Anterior cingulate cortex (tissue), 58 donors: ENCODE measurements around the gene ADAP2.
"Not testable (repeated sequence)": the region's sequence is repeated elsewhere in the genome, so short reads cannot be mapped to it uniquely, and the experiment has no call there.

ENCODE experiments used
- DNase-seq, 58 donors: peaks; one replicate each; lab custom pipeline; 2025; lab: John Stamatoyannopoulos, UW

Gene ADAP2

GRCh38 chr17:30965686-30966085 lies 43.9 kb downstream of the ADAP2 start:
- no peak for DNase-seq

GRCh38 chr17:30967911-30968310 lies 46.2 kb downstream of the ADAP2 start:
- not testable (repeated sequence) for DNase-seq

- DNase-seq = peak in 2 of 58 donors; percentile 13 to 35
Measured at GRCh38 chr17:30969989-30970830, 48.5 kb downstream of the ADAP2 start.

GRCh38 chr17:30970831-30971567 lies 49.3 kb downstream of the ADAP2 start, which contains the start of gene RNF135:
Gene RNF135, plus strand, starts transcription at chr17:30971039. Its CDS starts 35 bp downstream, at chr17:30971074.
- DNase-seq = peak in 48 of 58 donors; percentile 12 to 78 (median 50)

GRCh38 chr17:30975042-30975820 lies 53.5 kb downstream of the ADAP2 start:
- DNase-seq = no peak

GRCh38 chr17:30979919-30980318 lies 58.2 kb downstream of the ADAP2 start:
- not testable (repeated sequence) for DNase-seq

- DNase-seq = no peak
Measured at GRCh38 chr17:30981531-30982519, 60.1 kb downstream of the ADAP2 start.

- no peak for DNase-seq
Measured at GRCh38 chr17:30982855-30983254, 61.1 kb downstream of the ADAP2 start.

- DNase-seq = no peak
Measured at GRCh38 chr17:30990458-30990857, 68.7 kb downstream of the ADAP2 start.

GRCh38 chr17:30992551-30992950 lies 70.8 kb downstream of the ADAP2 start:
- DNase-seq = no peak

- DNase-seq = no peak
Measured at GRCh38 chr17:30995347-30995746, 73.6 kb downstream of the ADAP2 start.

- DNase-seq = no peak
Measured at GRCh38 chr17:30996486-30996885, 74.7 kb downstream of the ADAP2 start.

- DNase-seq = no peak
Measured at GRCh38 chr17:30997270-30997669, 75.5 kb downstream of the ADAP2 start.

- DNase-seq = no peak
Measured at GRCh38 chr17:30997842-30998241, 76.1 kb downstream of the ADAP2 start.

GRCh38 chr17:31002047-31002446 lies 80.3 kb downstream of the ADAP2 start:
- no peak for DNase-seq

GRCh38 chr17:31003225-31003866 lies 81.6 kb downstream of the ADAP2 start:
- DNase-seq = no peak

- DNase-seq = no peak
Measured at GRCh38 chr17:31004160-31004559, 82.4 kb downstream of the ADAP2 start.

- no peak for DNase-seq
Measured at GRCh38 chr17:31007695-31008373, 86.1 kb downstream of the ADAP2 start.
